PC-9 (cell line): Measurements from ENCODE around the gene NYAP2. TPM values are rescaled to one million over a fixed set of nuclear protein-coding genes. Genes with fewer than 3 reads are reported as not detected.

Experiments
- BruUV-seq: library from RNA; stranded (reverse); fragments of 400-500 nt; replicated peaks from 2 replicates; lab custom pipeline; 2021; lab: Mats Ljungman, UMichigan
- CTCF ChIA-PET: fragments of 300-600 bp; sonication (Branson Sonifier 250); formaldehyde crosslinking; loops from one replicate; lab custom pipeline; 2022; ENCODE audit warnings: antibody characterized with exemption; lab: Charles Lee
- POLR2A ChIA-PET: fragments of 300-600 bp; sonication (Branson Sonifier 250); formaldehyde crosslinking; loops from one replicate; lab custom pipeline; 2022; ENCODE audit warnings: antibody characterized with exemption; ENCODE audit not compliant: unreplicated experiment; lab: Charles Lee
- DNase-seq, 2 experiments: peaks; one replicate each; pipeline versions ENCODE4 v3.0.0 to v3.0.0-alpha.2; 2015 to 2022; ENCODE audit warnings: mixed read lengths in 1 of 2
- H2AFZ ChIP-seq: fragments of 200-600 bp; sonication (generic); 2 replicates; pipeline ENCODE4 v1.8.1; 2017; ENCODE audit warnings: antibody characterized with exemption
- H3F3A ChIP-seq: fragments of 200-600 bp; sonication (generic); 2 replicates; pipeline ENCODE4 v1.8.1; 2017; ENCODE audit warnings: antibody characterized with exemption, mild to moderate bottlenecking, low read depth; ENCODE audit not compliant: insufficient read depth
- H3K27ac ChIP-seq: fragments of 200-600 bp; sonication (generic); 2 replicates; pipeline ENCODE4 v1.6.1; 2016; ENCODE audit warnings: mixed run types
- H3K27me3 ChIP-seq: fragments of 200-600 bp; sonication (generic); 2 replicates; pipeline ENCODE4 v1.6.1; 2016; ENCODE audit warnings: low read depth, mixed run types; ENCODE audit not compliant: insufficient read depth
- H3K36me3 ChIP-seq: fragments of 200-600 bp; sonication (generic); 2 replicates; pipeline ENCODE4 v1.6.1; 2016; ENCODE audit warnings: low read depth, mixed run types
- H3K4me1 ChIP-seq: fragments of 200-600 bp; sonication (generic); replicated peaks from 2 replicates; pipeline ENCODE4 v1.6.1; 2016; ENCODE audit warnings: mixed run types; ENCODE audit not compliant: insufficient read depth
- H3K4me2 ChIP-seq: fragments of 200-600 bp; sonication (generic); 2 replicates; pipeline ENCODE4 v1.6.1; 2017; ENCODE audit warnings: mixed run types
- H3K4me3 ChIP-seq: fragments of 200-600 bp; sonication (generic); 2 replicates; pipeline ENCODE4 v1.6.1; 2016; ENCODE audit warnings: mixed run types
- H3K79me2 ChIP-seq: fragments of 200-600 bp; sonication (generic); 2 replicates; pipeline ENCODE4 v1.6.1; 2017; ENCODE audit warnings: low read depth, mixed run types
- H3K9me2 ChIP-seq: fragments of 200-600 bp; sonication (generic); 2 replicates; pipeline ENCODE4 v1.8.1; 2017; ENCODE audit warnings: mild to moderate bottlenecking; ENCODE audit not compliant: insufficient read depth
- H3K9me3 ChIP-seq: fragments of 200-600 bp; sonication (generic); 2 replicates; pipeline ENCODE4 v1.8.1; 2016; ENCODE audit warnings: low read depth; ENCODE audit not compliant: insufficient read depth
- H4K20me1 ChIP-seq: fragments of 200-600 bp; sonication (generic); 2 replicates; pipeline ENCODE4 v1.8.1; 2017; ENCODE audit not compliant: insufficient read depth
- EZH2 ChIP-seq: fragments of 200-600 bp; sonication (generic); IDR thresholded peaks from 2 replicates; pipeline ENCODE4 v1.8.0; 2017; ENCODE audit warnings: antibody characterized with exemption, low read depth
- intact Hi-C: fragments of 100-400 bp; cut with micrococcal nuclease; formaldehyde crosslinking; loops from one replicate; pipeline ENCODE4 v1.10.0; 2022; ENCODE audit not compliant: unreplicated experiment
- total RNA-seq: library from RNA; stranded (reverse); gene quantifications from 2 replicates; pipeline ENCODE4 v1.2.3, GENCODE V29; 2021
- TF ChIP-seq, protein P1 (sequence below): fragments of 200-600 bp; sonication (generic); conservative IDR thresholded peaks from 2 replicates; pipeline ENCODE4 v1.6.1; 2017; ENCODE audit warnings: mixed run types, antibody characterized with exemption, mild to moderate bottlenecking, moderate library complexity

The NYAP2 gene
- total RNA-seq, 1 experiment from 2014 or later, result 0.65 TPM

DNA sequence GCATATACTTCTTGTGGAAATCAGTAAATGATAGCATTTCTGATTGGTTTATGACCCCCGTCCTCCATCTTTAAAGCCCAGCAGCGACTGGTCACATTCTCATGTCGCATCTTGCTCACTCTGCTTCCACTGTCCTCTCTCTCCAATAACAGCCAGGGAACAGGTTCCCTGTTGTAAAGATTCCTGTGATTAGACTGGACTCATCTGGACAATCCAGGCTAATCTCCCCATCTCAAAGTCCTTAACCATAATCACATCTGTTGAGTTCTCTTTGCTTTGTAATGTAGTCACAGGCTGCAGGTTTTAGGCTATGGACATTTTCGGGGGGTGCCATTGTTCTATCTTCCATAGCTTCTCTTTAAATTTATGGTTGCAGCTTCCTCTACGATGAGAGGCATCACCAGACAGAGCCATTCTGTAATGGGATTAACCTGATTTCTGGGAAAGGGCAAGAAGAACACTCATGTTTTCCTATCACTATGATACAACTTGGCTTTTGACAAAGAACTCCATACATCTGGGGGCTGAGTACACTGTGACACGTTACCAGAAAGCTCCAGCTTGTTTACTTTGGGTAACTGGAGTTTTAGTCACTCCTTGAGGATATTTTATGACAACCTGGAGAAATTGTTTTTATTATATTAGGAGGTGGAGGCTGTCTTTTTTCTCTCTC, 159.0 kb downstream of the NYAP2 start:
- H3K4me2 ChIP-seq, result no peak overlapping the region
- no TSS peak for BruUV-seq
- H4K20me1 ChIP-seq, result no peaks in the 10 kb centered on the region
- H2AFZ ChIP-seq, result no peak overlapping the region
- H3K4me1 ChIP-seq, result no peaks in the 10 kb centered on the region
- ChIA-PET POLR2A (interaction anchor here (0.6 kb wide), 1 partner anchor 676 kb away, joined by 7 read pairs; no protein-coding TSS in a partner anchor), CTCF (no interaction called here)
- H3K9me3 ChIP-seq, result no peaks in the 10 kb centered on the region
- no peaks in the 10 kb centered on the region for H3K27me3 ChIP-seq
- no peaks in the 10 kb centered on the region for H3K79me2 ChIP-seq
- intact Hi-C loops, result no loop called here
- H3F3A ChIP-seq, result no peaks in the 10 kb centered on the region
- H3K27ac ChIP-seq, result no peak overlapping the region
- no peak for DNase-seq
- no peaks in the 10 kb centered on the region for H3K9me2 ChIP-seq
- no peak overlapping the region for H3K4me3 ChIP-seq
- H3K36me3 ChIP-seq, result no peaks in the 10 kb centered on the region
- no peak for TF ChIP-seq EZH2
- TF ChIP-seq, protein P1, sequence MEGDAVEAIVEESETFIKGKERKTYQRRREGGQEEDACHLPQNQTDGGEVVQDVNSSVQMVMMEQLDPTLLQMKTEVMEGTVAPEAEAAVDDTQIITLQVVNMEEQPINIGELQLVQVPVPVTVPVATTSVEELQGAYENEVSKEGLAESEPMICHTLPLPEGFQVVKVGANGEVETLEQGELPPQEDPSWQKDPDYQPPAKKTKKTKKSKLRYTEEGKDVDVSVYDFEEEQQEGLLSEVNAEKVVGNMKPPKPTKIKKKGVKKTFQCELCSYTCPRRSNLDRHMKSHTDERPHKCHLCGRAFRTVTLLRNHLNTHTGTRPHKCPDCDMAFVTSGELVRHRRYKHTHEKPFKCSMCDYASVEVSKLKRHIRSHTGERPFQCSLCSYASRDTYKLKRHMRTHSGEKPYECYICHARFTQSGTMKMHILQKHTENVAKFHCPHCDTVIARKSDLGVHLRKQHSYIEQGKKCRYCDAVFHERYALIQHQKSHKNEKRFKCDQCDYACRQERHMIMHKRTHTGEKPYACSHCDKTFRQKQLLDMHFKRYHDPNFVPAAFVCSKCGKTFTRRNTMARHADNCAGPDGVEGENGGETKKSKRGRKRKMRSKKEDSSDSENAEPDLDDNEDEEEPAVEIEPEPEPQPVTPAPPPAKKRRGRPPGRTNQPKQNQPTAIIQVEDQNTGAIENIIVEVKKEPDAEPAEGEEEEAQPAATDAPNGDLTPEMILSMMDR, result no peak

DNA sequence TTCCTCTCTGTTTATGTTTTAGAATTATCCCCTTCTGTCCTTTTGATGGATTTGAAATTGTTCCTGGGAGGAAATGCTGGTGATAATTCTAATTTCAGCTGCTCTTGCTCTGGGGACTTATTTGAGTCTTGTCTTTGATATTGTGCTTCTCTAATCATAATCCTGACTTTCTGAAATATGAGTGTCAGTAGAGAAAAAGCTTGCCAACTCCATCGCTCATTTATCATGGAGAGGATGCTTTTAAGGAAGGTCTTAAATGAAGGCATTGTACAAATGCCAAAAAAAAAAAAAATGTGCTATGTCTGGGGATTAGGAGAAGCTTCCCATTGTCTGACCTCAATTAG, 159.5 kb downstream of the NYAP2 start:
- H3K9me2 ChIP-seq, result no peaks in the 10 kb centered on the region
- intact Hi-C loops, result no loop called here
- no peaks in the 10 kb centered on the region for H3F3A ChIP-seq
- H3K36me3 ChIP-seq, result no peaks in the 10 kb centered on the region
- ChIA-PET CTCF (no interaction called here), POLR2A (no interaction called here)
- no peak overlapping the region for H3K27ac ChIP-seq
- H3K4me2 ChIP-seq, result no peak overlapping the region
- H3K4me1 ChIP-seq, result no peaks in the 10 kb centered on the region
- no peak overlapping the region for H2AFZ ChIP-seq
- H3K27me3 ChIP-seq, result no peaks in the 10 kb centered on the region
- H3K4me3 ChIP-seq, result no peak overlapping the region
- no TSS peak for BruUV-seq
- TF ChIP-seq, protein P1, result no peak
- TF ChIP-seq EZH2, result no peak
- no peaks in the 10 kb centered on the region for H4K20me1 ChIP-seq
- H3K79me2 ChIP-seq, result no peaks in the 10 kb centered on the region
- no peaks in the 10 kb centered on the region for H3K9me3 ChIP-seq
- no peak for DNase-seq

DNA sequence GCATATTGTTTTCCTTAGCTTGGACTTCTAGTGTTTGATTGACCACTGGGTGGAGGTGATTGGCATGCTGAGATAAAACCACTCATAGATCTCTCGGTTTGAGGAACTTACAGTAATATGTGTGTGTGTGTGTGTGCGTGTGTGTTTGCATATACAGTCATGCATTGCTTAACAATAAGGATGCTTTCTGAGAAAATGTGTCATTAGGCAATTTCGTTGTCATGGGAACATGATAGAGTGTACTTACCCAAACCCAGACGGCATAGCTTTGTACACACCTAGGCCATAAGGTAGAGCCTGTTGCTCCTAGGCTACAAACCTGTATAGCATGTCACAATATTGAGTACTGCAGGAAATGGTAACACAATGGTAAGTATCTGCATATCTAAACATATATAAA, 167.3 kb downstream of the NYAP2 start:
- Histone ChIP-seq H3K27me3 (no peaks in the 10 kb centered on the region), H3K27ac (no peak overlapping the region), H3K79me2 (no peaks in the 10 kb centered on the region), H3K4me3 (no peak overlapping the region), H3K9me3 (no peaks in the 10 kb centered on the region), H2AFZ (no peak overlapping the region), H3F3A (no peaks in the 10 kb centered on the region), H4K20me1 (no peaks in the 10 kb centered on the region), H3K4me1 (no peaks in the 10 kb centered on the region), H3K4me2 (no peak overlapping the region), H3K36me3 (no peaks in the 10 kb centered on the region), H3K9me2 (no peaks in the 10 kb centered on the region)
- CTCF ChIA-PET, result no interaction called here
- POLR2A ChIA-PET, result no interaction called here
- BruUV-seq, result no TSS peak
- intact Hi-C loops, result no loop called here
- peak in 1 of 2 experiments; percentile 62 for DNase-seq
- TF ChIP-seq EZH2, result no peak
- TF ChIP-seq, protein P1, result no peak
